Fibroblast of the conjunctiva (primary cell): ENCODE data around the gene SART3.
"Not testable (repeated sequence)": the region's sequence is repeated elsewhere in the genome, so short reads cannot be mapped to it uniquely, and the experiment has no call there.

Source experiments
- DNase-seq: peaks from one replicate; pipeline ENCODE4 v3.0.0-alpha.2; 2010; ENCODE audit warnings: low read depth

SART3 gene

DNA sequence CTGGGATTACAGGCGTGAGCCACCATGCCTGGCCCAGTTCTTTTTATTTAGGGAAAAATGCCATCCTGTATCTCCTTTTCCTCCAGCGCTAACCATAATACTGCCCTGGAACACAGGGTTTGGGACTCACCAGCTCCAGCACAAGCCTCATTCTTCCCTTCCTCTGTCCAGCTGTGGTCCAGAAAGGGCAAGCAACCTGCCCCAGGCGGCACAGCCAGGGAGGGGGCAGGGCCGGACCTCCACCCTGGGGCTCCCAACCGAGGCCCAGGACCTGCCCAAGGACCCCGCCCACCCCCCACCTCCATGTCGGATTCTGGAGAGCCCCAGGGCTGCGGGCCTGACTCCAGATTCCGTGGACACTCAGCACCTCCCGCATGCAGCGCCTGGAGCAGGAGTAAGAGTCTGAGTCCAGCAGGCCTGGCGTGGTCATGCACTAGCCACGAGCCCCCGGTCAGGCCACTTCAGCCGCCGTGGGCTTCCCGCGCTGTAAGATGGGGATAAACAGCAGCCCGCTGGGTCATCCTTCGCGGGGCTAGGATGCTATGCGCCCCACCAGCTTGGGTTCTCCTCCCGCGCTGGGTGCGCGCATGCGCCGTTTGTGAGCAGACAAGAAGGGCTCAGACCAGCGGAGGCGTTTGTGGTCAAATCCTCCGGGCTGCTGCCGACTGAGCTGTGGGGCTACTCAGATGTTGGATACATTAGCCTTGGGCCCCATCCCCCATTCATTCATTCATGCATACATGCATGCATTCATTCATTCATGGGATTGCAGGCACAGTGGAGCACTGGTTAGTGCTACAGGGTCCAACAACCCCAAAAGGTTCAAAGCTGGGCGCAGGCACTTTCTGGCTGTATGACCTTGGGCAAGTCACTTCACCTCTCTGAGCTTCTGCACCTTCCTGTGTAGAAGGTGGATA lies 20.6 kb upstream of the SART3 start:
- no peak for DNase-seq

DNA sequence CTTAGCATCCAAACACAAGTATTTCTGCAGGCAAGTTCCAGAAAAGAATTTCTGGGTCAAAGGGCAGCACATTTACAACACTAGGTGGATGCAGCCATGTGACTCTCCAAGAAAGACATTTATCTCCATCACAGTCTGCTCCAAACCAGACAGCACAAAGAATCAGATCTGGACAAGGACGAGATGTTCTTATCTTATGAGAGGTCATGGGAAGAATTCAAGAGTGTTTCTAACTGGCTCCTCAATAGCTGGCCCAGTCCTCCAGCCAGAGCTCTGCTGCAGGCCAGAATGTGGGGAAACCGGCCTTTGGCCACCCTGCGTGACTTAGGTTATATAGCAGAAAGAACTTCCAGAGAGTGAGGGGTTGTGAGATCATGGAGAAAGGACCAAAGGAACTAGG lies 19.6 kb upstream of the SART3 start:
- no peak for DNase-seq

DNA sequence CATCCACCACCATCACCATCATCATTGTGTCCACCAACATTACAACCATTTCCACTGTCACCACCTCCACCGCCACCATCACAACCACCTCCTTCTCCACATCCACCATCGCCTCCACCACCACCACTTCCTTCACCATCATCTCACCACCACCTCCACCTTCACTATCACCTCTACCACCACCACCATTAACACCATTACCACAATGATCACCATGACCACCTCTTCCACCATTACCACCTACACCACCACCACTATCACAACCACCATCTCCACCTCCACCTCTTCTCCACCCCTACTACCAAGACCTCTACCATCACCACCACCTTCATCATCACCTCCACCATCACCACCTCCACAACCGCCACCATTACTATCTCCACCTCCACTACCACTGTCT lies 17.8 kb upstream of the SART3 start:
- DNase-seq: no peak

DNA sequence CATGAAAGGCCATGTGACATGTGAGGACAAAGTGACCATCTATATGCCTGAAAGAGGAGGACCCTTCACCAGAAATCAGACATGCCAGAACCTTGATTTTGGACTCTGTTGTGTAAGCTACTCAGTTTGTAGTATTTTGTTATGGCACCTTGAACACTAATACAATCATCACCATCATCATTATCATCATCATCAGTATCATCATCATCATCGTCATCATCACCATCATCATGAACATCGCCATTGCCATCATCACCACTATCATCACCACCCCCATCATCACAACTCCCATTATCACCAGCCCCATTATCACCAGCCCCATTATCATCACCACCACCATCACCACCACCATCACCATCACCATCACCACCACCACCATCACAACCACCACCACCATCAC lies 17.3 kb upstream of the SART3 start:
- DNase-seq: no peak

DNA sequence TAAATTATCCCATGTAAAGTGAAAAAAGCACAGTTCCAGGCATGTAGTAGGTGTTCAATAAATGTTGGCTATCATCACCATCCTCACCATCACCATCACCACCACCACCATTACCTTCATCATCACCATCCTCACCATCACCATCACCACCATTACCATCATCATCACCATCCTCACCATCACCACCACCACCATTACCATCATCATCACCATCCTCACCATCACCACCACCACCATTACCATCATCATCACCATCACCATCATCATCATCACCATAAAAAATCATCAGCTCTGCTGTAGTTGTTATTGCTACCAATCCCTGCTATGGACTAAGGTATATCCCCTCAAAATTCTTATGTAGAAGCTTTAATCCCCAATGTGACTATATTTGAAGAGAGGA lies 16.5 kb upstream of the SART3 start:
- no peak for DNase-seq

DNA sequence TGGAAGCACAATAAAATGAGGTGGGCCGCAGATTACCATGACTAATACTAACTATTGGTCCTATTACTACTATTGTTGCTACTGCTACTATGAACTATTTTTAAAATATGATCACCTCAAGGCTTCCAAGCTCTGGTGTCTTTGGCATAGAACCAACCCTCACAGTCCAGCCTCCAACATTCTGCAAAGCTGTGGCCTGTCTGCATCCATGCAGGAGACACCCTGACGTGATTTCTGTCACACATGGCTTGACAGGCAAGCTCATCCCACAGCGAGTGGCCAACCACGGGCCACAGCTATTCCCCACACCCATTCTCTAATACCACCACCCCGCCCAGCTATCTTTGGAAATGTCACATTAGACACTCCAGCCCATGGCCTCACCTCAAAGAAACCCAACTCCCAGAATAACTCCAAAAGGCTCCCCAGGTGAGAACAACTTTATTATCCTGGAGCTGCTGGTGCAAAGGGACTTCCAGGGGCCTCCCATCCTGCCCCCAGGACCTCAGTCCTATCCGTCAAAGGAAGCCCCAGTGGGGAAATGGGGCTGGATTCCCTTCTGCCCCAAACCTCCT lies 15.8 kb upstream of the SART3 start:
- DNase-seq: no peak

DNA sequence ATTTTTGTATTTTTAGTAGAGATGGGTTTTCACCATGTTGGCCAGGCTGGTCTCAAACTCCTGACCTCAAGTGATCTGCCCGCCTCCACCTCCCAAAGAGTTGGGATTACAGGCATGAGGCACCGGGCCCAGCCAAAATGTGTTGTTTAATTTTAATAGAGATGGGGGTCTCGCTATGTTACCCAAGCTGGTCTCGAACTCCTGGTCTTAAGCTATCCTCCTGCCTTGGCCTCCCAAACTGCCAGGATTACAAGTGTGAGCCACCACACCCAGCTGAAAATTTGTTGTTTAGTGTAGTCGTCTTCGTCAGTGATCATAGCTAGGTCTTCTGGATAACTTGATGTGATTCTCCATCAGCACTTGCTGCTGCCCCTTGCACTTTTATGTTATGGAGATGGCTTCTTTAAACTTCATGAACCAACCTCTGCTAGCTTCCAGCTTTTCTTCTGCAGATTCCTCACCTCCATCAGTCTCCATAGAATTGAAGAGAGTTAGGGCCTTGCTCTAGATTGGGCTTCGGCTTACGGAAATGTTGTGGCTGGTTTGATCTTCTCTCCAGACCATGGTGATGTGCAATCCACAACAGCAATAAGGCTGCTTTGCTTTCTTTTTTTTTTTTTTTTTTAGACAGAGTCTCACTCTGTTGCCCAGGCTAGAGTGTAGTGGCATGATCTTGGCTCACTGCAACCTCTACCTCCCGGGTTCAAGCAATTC lies 14.4 kb upstream of the SART3 start:
- no peak for DNase-seq

DNA sequence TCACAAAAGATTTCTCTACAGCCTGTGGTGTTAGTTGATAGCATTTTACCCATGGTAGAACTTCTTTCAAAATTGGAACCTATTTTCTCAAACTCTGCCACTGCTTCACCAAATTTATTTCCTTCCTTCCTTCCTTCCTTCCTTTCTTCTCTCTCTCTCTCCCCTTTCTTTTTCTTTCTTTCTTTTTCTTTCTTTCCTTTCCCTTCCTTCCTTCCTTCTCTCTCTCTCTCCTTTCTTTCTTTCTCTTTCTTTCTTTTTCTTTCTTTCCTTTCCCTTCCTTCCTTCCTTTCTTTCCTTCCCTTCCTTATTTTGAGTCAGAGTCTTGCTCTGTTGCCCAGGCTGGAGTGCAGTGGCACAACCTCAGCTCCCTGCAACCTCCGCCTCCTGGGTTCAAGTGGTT lies 13.3 kb upstream of the SART3 start:
- not testable (repeated sequence) for DNase-seq

DNA sequence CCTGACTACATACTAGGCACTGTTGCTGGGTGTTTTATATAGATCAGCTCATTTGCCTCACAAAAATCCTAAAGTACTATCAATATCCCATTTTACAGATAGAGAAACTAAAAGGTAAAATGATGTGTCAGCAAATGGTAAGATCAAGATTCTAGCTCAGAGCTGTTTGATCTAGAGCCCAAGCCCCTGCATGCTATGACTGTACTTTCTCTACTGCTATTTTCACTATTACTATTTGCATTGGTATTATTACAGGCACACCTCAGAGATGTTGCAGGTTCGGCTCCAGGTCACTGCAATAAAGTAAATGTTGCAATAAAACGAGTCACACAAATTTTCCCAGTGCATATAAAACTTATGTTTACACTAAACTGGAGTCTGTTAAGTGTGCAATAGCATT lies 12.3 kb upstream of the SART3 start:
- DNase-seq: no peak

DNA sequence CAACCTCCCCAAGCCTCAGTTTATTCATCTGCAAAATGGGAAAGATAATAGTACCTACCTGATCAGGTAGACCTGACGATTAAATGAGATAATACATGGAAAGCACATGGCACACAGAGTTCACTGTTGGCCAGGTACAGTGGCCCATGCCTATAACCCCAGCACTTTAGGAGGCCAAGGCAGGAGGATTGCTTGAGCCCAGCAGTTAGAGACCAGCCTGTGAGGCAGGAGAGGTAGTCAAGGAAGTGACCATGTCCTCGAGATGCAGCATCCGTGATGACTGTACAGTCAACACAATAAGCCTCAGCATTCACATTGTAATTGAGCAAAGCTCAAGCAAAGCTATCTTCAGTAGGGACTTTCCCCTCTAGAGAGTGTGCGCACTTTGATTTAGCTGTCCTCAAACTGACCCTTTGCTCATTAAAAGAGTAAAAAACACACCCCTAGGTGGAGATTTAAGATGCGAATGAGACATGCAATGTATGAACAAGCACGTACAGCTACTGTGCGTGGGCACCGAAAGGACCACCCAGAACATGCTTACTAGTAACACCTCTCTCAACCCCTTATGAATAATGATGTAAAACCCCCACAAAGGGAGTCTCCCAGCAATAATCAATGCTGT lies 11.3 kb upstream of the SART3 start:
- no peak for DNase-seq

DNA sequence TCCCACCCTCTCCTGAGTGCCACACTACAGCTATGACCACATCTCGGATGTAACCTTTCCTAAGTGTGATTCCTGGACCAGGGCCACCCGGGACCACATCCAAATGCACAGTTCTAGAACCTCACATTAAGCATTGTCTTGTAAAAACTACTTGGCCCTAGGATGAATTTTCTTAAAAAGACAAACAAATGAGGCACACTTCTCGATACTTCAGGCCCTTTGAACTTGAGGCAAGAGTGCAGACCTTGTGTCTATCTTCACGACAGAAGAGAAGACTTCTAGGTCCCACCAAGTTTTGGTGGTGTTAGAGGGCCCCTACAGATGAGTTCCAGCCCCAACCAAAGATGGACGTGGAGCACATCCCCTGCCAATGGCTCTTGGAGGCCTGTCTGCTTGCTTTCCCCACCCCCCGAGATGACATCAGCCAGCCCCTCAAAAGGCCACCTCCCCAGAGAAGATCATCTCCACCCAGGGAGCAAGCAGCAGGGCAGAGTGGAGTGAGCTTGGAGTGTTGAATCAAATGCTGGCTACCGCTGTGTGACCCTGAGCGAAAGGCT lies 10.7 kb upstream of the SART3 start:
- DNase-seq: no peak

DNA sequence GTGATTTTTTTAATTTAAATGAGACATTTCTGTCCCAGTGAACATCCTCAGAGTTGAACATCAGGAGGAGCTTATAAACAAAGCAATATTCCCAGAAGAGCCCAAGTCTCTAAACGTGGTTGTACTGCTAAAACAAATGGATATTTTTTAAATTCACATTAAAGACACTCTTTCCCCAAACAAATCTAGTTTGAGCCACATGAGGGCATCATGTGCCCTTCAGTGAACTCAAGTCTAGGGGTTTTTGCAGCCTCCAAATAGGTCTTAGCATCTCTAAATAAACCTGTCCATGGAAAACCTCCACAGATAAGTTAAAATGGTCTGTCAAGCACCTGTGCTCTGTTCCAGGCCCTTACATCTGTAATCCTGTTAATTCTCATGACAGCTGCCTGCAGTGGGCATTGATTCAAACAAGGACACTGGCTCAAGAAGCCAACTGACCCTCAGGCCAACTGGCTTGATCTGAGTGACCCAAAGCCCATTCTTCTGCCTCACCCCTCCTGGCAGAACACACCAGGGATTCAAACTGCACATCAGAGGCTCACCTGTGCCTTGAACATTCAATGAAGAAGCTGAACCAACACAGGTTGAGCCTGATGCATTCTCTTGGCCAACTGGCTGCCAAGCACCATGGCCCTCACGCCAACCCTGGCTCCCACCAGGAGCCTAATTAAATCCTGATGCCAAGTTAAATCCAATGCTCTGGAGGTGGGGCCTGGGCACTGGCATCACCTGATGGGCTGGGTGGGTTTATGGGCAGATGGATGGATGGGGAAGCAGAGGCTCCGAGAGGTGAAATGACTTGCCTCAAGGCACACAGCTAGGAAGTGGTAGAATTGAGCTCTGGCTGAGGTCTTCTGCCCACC lies 10.0 kb upstream of the SART3 start:
- DNase-seq: peak; percentile 62

DNA sequence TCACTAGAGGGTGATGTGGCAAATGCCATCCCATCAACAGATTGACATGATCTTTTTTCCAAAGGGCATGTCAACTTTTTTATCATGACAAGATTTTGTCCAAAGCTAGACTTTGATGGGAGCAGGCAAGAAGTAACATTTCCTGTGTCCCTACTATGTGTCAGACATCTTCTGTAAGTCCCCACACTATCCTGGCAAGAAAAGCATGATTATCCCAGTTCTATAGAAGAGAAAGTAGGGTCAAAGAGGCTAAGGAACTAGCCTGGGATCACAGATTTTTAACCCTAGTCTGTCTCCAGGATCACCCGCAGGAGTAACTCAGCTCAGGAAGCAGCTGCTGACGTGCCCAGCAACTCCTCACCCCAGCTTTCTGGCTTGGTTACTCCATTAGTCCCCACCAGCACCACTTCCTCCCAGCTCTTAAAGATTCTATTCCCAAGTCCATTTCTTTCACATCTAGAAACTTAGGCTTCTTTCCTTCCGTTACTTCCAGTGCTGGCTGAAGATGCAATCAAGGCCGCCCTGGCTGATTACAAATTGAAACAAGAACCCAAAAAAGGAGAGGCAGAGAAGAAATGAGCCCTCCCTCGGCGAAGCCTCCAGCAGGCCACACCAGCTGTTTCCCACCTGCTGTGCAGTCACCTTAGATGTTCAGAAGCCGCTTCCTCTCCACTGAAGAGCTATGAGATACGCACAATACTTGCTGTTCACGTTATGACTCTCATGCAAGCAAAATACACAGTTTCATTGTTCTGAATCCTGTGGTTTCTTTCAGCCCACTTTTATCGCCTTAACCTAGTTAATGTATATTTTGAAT lies 7.6 kb upstream of the SART3 start:
- no peak for DNase-seq

DNA sequence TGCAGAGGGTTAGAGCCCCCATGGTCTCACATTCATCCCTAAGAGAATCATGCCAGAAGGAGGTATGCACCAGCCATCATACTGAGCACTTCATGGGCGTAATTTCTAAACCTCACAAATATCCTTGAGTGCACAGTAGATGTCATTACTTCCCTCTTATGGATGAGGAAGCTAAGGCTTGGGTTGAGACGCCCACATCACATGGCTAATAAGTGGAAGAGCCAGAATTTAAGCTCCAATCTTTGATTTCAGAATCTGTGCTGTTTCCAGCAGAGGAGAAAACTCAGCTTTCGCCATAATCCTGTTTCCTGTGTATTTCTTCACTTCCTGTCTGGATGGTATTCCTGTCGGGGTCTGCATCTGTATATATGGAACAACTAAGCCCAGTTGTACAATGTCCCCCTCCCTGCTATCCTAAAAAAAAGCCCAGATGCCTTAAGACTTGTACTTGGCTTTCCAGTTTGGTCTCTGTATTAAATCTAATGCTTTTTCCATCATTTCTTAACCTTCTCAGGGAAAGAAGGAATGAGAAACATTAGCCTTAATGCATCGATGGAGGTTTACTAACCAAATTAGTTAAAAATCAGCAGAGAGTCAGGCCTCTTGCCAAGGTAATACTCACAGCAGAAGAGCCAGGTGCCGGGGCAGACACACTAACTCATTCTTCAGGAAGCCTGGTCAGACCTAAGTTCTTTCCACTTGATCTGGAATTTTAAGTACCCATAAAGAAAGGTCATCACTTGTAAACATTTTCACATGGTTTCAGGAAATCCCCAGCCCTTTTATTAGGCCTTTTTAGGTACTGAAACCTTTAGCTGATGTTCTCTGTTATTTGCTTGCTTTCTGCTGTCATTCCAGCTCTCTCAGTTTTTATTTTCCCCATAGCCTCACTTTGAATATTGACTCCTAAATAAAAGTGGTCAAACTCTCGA lies 6.7 kb upstream of the SART3 start:
- DNase-seq: no peak

DNA sequence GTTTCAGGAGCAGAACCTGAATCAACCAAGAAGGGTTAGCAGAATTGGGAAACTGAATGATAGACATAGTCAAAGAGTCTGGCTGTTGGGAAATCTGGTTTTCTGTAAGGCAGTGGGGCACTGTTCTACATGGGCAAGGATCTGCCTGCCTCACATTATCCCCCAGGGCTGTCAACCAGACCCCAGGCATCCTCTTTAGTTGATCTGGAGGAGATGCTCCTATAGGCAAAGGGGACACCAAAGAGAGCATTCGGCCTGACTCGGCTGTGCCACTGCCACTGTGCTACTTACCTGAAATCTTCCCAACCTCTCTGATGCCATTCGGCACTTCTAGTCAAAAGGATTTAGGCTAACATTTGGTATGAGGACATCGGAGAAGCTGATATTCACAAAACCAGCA lies 5.5 kb upstream of the SART3 start:
- DNase-seq: no peak

DNA sequence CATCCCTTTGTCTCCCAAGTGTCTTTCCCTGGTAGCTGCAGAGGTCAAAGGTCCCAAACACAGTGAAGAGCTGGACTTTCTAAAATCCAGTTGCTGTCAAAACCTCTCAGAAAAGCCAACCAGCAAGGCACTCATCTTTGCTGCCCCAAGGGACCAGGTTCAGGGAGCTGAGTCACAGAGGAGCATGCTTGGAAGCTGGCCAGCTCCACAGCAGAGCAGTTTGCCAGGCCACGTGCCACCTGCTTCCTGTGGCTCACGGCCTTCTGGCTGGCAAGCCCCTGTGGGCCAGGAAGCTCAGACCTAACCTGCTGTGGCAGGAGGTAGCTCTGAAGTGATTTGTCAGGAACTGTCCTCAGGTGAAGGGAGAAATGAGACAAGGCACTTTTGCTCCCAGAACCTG lies 5.0 kb upstream of the SART3 start:
- peak; percentile 75 for DNase-seq

DNA sequence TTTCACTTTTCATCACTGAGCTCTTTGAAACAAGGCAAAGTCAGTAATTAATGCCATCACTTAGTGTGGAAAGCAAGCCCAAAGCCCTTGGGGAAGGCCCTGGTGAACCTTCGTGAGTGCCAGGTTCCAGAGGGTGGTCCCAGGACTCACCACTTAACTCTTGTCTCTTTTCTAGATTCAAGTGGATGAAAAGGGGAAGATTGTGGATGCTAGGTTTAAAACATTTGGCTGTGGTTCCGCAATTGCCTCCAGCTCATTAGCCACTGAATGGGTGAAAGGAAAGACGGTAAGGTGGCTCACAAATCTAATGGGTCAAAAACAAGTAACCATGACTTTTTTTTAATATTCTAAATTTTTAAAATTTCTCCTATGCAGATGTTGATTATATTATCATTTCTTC lies 4.2 kb upstream of the SART3 start:
- DNase-seq: no peak

DNA sequence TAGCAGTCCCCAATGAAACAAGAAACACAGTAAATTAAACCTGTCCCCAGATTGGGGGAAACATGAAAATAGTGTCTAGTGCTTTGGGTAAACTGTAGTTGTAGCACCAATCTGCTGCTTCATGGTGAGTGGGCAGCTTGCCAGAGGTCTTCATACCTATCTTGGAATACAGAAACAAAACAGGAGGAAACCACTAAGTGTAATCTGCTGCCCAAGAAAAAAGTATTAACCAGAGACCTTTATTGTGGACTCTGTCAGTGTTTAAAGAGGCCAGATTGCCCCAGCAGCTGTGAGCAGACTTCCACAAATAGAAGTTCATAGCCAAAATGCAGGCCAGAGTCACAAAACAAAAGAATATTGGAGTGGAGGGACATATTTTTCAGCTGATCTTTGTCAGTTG lies 3.8 kb upstream of the SART3 start:
- no peak for DNase-seq

DNA sequence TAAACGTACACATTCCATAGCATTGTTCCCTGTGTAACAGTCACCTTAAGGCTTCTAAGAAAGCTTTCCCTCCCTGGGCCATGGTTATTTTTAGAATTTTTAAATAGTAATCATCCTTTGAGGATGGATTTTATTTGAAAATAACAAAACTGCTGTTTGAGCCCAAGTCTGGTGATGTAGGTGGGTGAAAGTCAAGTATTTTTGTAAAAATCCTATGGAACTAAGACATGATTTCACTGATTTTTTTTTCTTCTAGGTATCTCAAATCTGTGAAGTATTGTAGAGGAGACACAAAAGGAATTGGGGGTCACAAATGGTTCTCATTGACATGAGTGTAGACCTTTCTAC lies 2.8 kb upstream of the SART3 start:
- DNase-seq: no peak
